Neural cell (in vitro differentiated cells): ENCODE measurements around the gene PNPLA2.

ENCODE experiments used
- EP300 ChIP-seq: fragments of 450-650 bp; conservative IDR thresholded peaks from 2 replicates; pipeline ENCODE4 v1.6.1; 2014; ENCODE audit warnings: antibody characterized with exemption, mild to moderate bottlenecking, moderate library complexity; ENCODE audit not compliant: poor library complexity, severe bottlenecking
- EZH2 ChIP-seq: fragments of 200-600, 300-800 bp; shearing (Covaris generic), sonication (generic); IDR thresholded peaks from 2 replicates; pipeline ENCODE4 v1.6.1; 2014; ENCODE audit warnings: antibody characterized with exemption, low read length, borderline replicate concordance, mild to moderate bottlenecking; ENCODE audit not compliant: insufficient read depth, poor library complexity, severe bottlenecking
- MXI1 ChIP-seq: fragments of 450-650 bp; conservative IDR thresholded peaks from 2 replicates; pipeline ENCODE4 v1.6.1; 2014; ENCODE audit warnings: antibody characterized with exemption, mild to moderate bottlenecking; ENCODE audit not compliant: poor library complexity, severe bottlenecking
- POLR2AphosphoS5 ChIP-seq: IDR thresholded peaks from 2 replicates; pipeline ENCODE4 v1.6.1; 2012
- SMC3 ChIP-seq: fragments of 450-650 bp; conservative IDR thresholded peaks from 2 replicates; pipeline ENCODE4 v1.6.1; 2014; ENCODE audit warnings: antibody characterized with exemption, mild to moderate bottlenecking, moderate library complexity; ENCODE audit not compliant: poor library complexity
- TF ChIP-seq, protein P1 (sequence below): fragments of 450-650 bp; IDR thresholded peaks from 2 replicates; pipeline ENCODE4 v1.5.1; 2014; ENCODE audit warnings: antibody characterized with exemption, mild to moderate bottlenecking, moderate library complexity; ENCODE audit not compliant: poor library complexity, severe bottlenecking
- TF ChIP-seq, protein P2 (sequence below): IDR thresholded peaks from 2 replicates; pipeline ENCODE4 v1.6.1; 2012; ENCODE audit warnings: borderline replicate concordance

DNA sequence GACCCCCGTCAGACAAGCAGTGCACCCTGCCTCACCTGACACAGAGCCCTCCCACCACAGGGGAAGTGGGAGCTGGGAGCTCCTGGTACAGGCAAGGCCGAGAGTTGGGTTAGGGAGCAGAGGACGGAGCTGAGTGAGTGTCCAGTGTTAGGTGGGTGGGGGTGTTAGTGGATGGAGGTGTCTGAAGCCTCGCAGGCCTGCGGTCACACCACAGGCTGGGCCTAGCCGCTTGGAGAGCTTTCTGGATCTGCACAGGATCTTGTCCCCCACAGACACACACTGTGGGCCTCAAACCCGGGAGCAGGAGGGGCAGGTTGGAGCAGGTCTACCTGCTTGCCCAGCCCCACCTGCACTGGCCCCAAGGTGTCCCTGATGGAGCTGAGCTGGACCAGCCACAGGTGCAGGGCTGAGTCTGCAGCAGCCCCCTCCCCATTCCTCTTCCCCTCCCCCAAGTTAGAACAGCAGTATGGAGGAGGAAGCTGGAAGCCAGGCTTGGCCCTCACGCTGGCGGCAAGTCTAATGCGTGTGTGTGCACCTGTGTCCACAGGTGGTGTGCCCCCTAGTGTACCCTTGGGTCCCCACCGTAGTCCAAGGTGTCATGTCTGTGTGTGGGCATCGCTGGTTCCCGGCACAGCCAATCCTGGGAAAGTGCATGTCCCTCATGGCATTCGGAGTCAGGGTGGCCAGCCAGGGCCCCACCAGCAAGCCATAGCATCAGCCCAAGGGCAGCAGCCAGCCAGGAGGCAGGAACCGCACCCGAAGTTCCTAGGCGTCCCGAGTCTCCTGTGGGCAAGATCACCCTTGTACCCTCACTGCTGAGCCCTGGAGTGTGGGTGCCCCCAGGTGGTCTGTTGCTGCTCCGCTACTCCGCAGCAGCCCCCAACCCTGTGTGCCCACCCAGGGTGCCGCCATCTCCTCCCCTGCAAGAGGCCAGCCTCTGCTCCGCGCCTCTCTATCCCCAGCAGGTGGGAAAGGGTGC is 39.4 kb upstream of the PNPLA2 start:
- TF ChIP-seq EZH2 (no peak), POLR2AphosphoS5 (no peak), SMC3 (no peak), MXI1 (no peak), EP300 (no peak)
- TF ChIP-seq, protein P1, sequence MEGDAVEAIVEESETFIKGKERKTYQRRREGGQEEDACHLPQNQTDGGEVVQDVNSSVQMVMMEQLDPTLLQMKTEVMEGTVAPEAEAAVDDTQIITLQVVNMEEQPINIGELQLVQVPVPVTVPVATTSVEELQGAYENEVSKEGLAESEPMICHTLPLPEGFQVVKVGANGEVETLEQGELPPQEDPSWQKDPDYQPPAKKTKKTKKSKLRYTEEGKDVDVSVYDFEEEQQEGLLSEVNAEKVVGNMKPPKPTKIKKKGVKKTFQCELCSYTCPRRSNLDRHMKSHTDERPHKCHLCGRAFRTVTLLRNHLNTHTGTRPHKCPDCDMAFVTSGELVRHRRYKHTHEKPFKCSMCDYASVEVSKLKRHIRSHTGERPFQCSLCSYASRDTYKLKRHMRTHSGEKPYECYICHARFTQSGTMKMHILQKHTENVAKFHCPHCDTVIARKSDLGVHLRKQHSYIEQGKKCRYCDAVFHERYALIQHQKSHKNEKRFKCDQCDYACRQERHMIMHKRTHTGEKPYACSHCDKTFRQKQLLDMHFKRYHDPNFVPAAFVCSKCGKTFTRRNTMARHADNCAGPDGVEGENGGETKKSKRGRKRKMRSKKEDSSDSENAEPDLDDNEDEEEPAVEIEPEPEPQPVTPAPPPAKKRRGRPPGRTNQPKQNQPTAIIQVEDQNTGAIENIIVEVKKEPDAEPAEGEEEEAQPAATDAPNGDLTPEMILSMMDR, result no peak
- TF ChIP-seq, protein P2, sequence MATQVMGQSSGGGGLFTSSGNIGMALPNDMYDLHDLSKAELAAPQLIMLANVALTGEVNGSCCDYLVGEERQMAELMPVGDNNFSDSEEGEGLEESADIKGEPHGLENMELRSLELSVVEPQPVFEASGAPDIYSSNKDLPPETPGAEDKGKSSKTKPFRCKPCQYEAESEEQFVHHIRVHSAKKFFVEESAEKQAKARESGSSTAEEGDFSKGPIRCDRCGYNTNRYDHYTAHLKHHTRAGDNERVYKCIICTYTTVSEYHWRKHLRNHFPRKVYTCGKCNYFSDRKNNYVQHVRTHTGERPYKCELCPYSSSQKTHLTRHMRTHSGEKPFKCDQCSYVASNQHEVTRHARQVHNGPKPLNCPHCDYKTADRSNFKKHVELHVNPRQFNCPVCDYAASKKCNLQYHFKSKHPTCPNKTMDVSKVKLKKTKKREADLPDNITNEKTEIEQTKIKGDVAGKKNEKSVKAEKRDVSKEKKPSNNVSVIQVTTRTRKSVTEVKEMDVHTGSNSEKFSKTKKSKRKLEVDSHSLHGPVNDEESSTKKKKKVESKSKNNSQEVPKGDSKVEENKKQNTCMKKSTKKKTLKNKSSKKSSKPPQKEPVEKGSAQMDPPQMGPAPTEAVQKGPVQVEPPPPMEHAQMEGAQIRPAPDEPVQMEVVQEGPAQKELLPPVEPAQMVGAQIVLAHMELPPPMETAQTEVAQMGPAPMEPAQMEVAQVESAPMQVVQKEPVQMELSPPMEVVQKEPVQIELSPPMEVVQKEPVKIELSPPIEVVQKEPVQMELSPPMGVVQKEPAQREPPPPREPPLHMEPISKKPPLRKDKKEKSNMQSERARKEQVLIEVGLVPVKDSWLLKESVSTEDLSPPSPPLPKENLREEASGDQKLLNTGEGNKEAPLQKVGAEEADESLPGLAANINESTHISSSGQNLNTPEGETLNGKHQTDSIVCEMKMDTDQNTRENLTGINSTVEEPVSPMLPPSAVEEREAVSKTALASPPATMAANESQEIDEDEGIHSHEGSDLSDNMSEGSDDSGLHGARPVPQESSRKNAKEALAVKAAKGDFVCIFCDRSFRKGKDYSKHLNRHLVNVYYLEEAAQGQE, result no peak
